ENCODE measurements around the gene SLC30A2. TPM values are rescaled to one million over a fixed set of nuclear protein-coding genes. Genes with fewer than 3 reads are reported as not detected.
A peak's percentile ranks its signal among the peaks of the same experiment; 100 is the strongest.

The SLC30A2 gene
- total and polyA plus RNA-seq, 9 of the 15 experiments (the other 6 are each of a cell fraction or from before 2014, with no cell fraction given) = 0.01 to 0.18 (median 0.06) TPM; not detected in 3

DNA sequence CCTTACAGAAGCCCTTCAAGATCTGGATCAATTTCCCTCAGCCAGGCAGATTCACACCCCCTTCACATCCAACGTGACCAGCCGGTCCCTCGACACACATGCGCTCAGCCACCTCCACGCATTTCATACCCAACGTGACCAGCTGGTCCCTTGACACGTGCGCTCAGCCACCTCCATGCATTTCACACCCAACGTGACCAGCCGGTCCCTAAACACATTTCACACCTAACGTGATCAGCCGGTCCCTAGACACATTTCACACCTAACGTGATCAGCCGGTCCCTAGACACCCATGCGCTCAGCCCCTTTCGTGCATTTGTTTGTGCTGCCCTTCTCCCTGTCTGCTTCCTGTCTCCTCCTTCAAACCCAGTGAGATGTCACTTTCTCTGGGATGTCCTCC, 39.2 kb downstream of the SLC30A2 start (continued):
- TF ChIP-seq L3MBTL2 (IDR thresholded peaks at IDR 0.05) (peak; percentile 59), ZNF655 (CRISPR knock-in tag; IDR thresholded peaks at IDR 0.05) (no peak), DIDO1 (tag; IDR thresholded peaks at IDR 0.05; ENCODE audit: low read depth) (no peak), ZNF197 (CRISPR knock-in tag; IDR thresholded peaks at IDR 0.05; ENCODE audit: low read depth) (no peak), GATA2 (CRISPR knock-in tag; IDR thresholded peaks at IDR 0.05) (no peak), CREB5 (CRISPR knock-in tag; IDR thresholded peaks at IDR 0.05) (no peak), ZNF740 (CRISPR knock-in tag; IDR thresholded peaks at IDR 0.05) (no peak), ZNF740 (tag; IDR thresholded peaks at IDR 0.05) (no peak), USF2 (CRISPR knock-in tag; IDR thresholded peaks at IDR 0.05) (no peak), MAFK (IDR thresholded peaks at IDR 0.05; ENCODE audit: low read length) (no peak), SP2 (IDR thresholded peaks at IDR 0.05; ENCODE audit: extremely low read depth, low read depth, low read length, poor library complexity, severe bottlenecking) (no peak), NFIX (CRISPR knock-in tag; IDR thresholded peaks at IDR 0.05; ENCODE audit: low read depth) (no peak), TEAD4 (IDR thresholded peaks at IDR 0.05; ENCODE audit: low read length) (no peak), TEAD4 (CRISPR knock-in tag; IDR thresholded peaks at IDR 0.05; ENCODE audit: borderline replicate concordance) (no peak), U2AF2 (optimal IDR thresholded peaks at IDR 0.05; ENCODE audit: low read depth, low read length) (no peak), GTF2A2 (tag; IDR thresholded peaks at IDR 0.05) (no peak), SMARCC2 (IDR thresholded peaks at IDR 0.05; ENCODE audit: low read depth) (no peak), ZNF224 (CRISPR knock-in tag; IDR thresholded peaks at IDR 0.05) (no peak), ZNF707 (CRISPR knock-in tag; conservative IDR thresholded peaks at IDR 0.05) (no peak), DMBX1 (CRISPR knock-in tag; IDR thresholded peaks at IDR 0.05; ENCODE audit: borderline replicate concordance) (no peak), HES1 (IDR thresholded peaks at IDR 0.05; ENCODE audit: low read depth) (no peak), TCF7 (IDR thresholded peaks at IDR 0.05; ENCODE audit: borderline replicate concordance) (no peak), E4F1 (CRISPR knock-in tag; IDR thresholded peaks at IDR 0.05; ENCODE audit: borderline replicate concordance) (no peak)
